ENCODE measurements around the gene CADM1.

Gene CADM1

DNA sequence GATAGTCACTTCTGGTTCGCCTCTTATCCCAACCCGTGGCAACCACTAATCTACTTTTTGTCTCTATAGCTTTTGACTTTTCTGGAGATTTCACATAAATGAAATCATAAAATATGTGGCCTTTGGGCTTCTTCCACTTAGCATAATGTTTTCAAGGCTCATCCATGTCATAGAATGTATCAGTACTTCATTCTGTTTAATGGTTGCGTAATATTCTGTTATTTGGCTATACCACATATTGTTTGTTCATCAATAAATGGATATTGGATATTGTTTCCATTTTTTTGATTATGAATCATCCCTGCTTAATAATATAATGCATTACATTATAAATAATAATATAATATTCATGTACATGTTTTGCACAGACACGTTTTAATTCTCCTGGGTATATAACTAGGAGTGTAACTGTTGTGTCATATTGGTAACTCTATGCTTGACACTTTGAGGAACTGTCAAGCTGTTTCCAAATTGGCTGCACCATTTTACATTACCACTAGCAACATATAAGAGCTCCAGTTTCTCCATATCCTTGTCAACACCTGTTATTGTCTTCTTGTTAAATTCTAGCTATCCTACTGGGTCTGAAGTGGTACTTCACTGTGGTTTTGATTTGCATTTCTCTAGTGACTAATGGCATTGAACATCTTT, 181.5 kb downstream of the CADM1 start:
- DNase-seq (ENCODE audit: low read depth in 4 of 4, low spot score in 1 of 4), result no peak

DNA sequence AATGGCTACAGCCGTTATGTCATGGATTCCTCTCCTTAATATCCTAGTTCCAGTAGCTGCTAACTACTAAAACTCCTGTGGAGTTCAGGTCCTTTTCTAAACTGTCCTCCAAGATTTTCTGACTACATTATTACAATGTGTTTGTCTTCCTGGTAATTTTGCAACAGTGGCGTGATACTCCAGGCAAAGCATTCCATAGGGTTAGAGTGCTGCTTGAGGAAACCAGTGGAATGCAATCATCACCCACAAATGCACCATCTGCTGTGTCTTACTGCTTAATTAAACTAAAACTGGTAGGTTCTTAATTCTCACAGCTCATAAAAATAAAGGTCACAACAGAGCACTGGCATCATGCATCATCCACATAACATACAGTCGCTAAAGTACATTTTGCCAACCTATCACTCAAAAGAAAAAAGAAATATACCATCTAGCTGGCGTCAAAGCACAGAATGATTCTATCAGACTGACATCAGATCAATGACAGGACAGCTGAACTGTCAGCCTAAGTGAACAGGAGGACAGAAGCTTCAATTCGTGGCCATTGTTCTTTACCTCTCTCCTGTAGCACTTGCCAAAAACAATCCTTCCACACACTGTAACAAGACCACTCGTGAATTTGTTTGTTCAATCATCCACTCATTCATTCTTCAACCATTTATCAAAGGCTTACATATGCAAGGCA, 182.5 kb downstream of the CADM1 start:
- no peak for DNase-seq (ENCODE audit: low read depth in 4 of 4, low spot score in 1 of 4)

DNA sequence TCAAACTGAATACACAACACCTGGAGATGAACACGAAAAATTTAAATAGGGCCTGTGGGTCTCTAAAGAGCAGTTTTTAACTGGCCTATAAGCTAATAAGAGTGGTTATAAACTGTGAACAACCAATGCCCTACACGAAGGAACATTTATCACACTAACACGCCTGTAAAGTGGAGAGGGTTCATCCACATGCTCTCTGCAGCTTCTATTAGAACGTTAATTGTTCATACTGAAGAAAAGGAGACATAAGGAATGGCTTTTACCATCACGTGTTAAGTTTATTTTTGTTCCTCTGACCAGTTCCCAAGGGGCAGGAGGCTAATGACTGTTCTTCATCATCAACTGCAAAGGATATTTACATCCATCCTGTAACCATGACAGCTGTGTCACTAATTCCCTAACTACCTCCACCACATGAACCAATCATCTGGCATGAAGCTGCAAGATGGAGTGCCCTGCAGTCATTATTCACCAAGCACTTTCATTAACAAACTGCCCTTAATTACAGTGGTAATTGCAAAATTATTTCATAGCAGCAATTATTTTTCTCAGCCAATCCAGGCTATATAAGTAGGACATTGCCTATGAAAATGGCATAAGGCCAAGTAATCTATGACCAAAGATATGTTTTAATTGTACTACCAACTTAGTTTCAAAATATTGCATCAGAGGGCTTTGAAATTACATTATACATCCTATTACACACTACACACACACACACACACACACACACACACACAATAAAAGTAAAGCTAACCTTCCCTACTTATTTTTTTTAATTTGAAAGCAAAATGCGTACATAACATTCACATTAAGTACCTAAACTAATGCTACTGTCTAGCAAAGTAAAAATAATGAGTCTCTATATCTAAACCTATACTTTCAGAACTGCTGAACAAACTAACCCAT, 186.7 kb downstream of the CADM1 start:
- DNase-seq (ENCODE audit: low read depth in 4 of 4, low spot score in 1 of 4), result no peak

DNA sequence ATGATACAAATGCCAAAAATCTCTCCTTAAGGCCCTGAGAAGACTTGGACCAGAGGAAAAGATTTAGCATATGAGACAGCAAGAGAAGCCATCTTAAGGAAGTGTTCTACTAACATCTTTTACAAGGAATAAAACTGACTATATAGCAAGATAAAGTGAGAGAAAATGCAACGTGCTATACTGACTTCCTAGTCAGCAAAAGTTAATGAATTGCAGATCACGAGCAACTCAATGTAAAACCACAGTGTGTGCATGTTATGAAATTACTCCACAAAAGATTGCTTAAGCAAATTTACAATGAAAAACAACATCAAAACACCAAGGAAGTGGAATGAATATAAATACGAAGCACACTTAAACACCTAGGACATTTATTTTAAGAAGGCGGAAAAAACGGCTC, 187.5 kb downstream of the CADM1 start:
- DNase-seq (ENCODE audit: low read depth in 4 of 4, low spot score in 1 of 4), result no peak

DNA sequence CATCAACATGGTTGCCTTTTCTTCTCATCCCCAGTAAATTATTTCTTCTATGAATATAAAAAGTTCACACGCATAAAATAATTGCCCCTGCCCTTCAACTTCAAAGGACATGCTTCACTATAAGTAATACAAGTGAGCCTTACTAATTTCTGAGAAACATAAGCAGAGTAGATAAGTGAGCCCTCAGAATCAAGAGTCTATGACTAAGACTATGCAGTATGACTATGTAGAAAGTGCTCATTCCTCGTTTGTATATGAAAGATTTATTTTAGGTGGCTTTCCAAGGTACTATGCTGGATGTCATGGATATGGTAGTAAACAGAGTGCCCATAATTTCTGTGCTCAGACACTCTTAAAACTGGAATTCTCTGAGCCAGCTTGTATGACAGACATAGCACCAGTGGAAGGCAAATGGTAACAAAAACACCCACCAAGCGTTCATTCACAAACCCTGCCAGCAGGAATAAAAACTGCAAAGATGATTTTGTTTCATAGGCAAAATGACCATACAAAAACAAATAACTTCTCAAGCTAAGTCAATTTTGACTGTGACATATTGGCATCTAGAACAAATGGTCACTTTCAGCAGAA, 189.8 kb downstream of the CADM1 start:
- no peak for DNase-seq (ENCODE audit: low read depth in 4 of 4, low spot score in 1 of 4)

DNA sequence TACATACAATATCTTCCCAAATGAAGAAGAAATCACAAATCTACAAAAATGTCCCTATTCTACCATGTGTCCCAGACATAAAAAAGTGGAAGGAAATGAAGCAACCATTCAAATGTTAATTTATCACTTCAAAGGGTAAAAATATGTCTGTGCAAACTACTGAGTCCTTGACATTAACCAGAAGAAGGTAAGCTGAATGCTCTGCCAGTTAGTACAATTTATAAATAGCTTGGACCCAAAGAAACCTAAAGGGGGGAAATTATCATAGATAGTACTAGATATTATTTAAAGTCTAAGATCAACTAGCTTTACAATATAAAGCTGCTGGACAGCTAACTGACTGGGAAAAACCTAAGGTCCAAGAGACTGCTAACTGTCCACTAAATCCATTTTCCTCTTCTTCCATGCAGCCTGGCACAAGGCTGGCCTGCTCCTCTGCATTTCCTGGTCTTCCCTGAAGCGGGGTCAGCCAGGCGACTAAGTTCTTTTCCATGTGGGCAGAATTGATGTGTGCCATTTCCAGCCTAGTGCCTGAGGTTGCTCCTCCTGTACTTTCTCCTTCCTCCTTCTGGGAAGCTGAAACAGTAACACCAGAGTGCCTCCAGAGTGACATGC, 190.9 kb downstream of the CADM1 start:
- DNase-seq (ENCODE audit: low read depth in 4 of 4, low spot score in 1 of 4), result no peak

DNA sequence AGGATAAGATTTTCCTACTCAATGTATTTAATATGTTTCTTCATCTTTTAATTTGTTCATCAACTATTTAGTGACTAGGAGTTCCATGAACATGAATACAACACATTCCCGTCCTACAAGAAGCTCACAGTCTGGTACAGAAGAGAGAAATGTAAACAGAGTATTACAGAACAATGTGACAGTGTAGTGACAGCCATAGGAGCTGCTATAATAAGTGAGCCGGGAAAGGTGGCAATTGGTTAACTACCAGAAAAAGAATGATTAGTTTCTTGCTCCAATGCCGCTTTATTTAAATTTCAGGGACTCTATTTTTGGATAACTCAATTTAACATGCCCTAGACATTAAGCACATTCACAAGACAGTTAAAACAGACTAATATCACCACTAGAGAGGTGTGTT, 192.3 kb downstream of the CADM1 start:
- no peak for DNase-seq (ENCODE audit: low read depth in 4 of 4, low spot score in 1 of 4)

DNA sequence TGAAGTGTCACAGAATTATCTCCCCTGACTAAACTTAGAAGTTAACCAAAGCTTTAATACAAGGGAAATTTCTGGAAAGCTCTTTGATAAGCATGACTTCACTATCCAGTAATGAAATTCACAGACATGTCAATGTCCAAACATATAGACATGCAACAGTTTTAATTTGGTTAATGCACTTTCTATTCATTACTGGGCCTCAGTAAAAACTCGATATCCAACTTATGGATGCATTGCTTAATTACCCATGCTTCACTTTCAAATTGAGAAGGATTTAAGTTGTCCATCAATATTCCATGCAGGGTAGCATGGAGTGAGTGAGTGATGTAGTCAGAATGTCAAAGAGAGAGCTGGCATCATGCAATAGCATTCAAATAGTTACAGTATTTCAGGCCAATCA, 197.5 kb downstream of the CADM1 start:
- DNase-seq (ENCODE audit: low read depth in 4 of 4, low spot score in 1 of 4), result no peak

DNA sequence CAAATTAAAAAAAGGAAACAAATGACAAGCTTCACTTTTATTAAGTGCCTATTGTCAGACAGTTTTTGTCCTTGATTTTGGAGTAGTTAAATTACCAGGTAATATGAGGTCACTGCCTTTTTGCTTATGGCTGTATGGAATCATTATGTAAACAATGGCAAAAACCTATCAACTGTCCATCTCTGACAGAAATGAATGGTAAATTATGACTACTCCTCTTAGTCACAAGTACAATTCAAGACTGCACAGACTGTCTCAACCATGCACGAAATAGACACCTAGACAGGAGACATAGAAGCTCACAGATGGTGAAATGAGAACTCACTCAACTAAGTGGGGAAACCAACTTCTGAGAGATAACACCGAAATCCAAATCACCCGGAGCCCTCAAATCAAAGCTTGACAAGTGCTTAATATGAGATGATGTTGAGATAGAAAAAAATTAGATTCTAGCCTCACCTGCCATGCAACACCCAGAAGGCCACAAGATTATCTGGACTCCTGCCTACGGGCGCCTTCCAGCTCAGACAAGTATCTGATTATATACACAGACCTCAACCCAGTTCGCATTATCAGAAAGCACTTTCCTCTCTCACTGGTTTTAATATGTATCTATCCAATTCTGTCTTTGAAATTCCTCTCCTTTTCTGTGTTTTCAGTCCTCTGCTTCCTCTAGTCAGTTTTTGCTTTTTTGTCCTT, 199.3 kb downstream of the CADM1 start:
- DNase-seq (ENCODE audit: low read depth in 4 of 4, low spot score in 1 of 4), result no peak

DNA sequence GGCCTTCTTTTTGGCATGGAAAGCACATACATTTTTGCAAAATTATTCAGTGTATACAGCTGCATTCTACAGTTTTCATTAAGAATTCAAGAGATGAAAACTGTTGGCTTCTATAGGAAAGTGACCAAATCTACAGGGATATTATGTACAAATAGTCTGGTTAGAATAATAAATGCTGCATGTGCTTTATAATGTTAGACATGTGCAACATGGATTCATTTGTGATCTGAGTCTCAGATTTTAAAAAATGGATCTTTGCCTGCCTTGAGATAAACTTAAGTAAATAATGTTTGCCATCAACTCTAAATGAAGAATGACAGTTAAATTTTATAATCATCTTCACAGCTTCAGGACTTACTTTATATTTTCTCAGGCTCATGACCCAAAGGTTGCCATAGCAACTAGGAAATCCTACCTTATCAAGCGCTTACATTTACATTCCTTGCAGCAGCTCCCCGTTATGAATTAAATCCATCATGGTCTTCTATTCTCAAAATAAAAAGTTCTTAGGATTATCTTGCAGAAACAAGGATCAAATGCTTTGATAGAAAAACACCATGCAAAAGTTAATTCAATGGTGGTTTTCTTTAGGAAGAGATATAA, 200.2 kb downstream of the CADM1 start:
- DNase-seq (ENCODE audit: low read depth in 4 of 4, low spot score in 1 of 4), result no peak

DNA sequence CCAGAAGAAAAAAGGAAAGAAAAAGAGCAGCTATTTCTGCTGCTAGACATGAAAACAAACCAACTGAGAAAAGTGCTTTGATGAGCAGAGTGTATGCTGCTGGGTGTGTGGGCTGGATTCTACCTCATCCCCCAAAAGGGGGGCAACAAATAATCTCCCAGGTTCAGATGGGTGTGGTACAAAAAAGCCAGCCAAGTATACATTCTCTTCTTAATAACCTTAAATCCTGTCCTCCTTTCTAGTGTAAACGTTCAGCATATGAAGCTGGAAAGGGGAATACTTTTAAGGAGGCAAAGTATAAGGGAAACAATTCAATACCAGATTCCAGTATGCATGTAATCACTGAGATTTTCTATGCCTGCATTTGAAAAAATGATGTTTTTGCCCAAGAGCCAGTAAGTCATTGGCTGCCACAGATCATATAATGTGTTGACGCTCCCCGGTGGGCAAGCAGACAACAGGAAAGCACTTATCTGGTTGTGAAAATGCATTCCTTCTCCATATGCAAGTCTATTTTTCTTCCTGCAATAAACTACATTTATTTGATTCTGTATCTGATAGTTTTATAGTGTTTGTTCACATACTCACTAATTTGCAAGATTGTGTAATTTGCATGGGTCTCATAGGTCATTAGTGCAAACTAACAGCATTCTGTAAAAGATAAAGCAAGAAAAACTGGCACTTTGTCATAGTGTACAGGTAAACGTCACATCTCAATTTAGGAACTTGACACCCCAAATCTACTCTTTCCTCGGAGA, 201.1 kb downstream of the CADM1 start:
- DNase-seq (ENCODE audit: low read depth in 4 of 4, low spot score in 1 of 4), result no peak

DNA sequence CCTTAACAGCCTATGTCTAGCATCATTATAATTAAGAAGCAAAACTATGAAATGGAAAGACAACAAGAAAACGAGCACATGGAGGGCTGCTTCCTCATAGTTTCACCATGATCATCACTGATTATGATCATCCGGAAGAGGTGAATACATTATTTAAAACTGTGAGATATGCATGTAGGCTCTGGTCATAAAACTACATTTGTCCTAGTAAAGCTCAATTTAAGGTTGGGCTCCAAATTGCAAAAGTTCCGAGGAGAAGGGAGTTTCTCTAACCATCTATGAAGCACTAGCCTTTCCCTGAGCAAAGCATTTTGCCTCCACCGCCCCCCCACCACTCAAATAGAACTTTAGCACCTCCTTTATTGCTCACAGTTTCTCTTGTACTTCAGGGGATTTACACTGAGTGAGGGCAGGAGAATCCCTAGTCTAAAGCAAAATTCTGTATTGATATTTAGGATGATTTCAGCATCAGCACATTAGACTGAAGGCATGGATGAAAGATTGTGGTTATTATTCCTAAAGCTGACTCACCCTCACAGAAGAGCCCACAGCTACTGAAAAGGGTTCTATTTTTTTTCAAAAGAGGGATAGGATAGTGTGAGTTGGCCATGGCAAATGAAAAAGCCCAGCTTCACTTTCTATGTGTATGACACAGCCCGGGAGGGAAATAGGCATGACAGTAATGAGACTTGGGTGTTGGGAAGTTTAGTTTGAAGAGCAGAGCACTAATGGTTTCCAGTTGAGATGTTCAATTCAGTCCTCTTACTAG, 203.4 kb downstream of the CADM1 start:
- no peak for DNase-seq (ENCODE audit: low read depth in 4 of 4, low spot score in 1 of 4)

DNA sequence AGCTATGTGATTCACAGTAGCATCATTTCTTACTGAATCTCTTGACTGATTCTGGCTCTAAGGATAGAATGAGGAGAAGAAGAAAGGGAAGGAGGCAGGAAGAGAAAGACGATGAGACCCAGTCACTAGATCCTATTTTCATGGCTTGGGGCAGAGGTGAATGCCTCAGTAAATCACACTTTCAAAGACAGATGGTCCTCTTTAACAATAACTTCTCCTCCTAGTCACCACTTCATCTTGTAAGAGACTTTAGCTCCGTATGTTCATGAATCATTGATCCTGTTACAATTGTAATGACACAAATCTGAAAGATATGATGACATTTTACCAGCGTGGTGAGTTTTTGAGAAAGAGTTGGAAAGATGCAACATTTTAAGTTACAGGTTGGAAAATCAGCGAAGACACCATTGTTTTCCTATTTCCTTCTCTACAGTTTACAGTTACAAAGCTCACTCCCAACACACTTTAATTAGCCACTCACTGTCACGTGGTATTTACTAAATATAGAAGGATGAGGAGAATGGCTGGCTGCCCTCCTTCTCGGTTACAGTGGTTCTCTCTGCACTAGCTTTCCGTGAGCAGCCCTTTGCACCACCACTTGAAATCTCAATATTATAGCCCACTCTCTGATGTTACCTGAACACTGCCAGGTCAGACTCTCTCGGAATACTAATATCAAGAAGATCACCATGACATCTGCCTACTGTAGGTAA, 205.8 kb downstream of the CADM1 start:
- DNase-seq (ENCODE audit: low read depth in 4 of 4, low spot score in 1 of 4), result no peak

DNA sequence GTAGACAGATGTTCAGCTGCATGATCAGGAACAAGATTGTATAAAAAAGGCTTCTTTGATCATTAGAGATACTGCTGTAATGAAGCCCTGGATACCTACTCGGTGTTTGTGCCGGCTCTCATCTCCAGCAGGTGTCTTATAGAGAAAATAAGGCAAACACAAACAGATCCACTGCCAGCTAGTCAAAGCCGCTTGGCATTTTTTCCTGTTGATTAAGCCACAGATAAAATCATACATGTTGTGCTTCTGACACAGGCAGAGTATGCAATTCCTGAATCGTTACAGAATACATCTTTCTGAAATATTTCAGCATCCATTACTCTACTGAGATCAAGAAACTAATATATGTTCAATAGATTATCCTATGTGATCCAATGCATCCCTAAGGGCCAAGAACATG, 206.9 kb downstream of the CADM1 start:
- no peak for DNase-seq (ENCODE audit: low read depth in 4 of 4, low spot score in 1 of 4)

DNA sequence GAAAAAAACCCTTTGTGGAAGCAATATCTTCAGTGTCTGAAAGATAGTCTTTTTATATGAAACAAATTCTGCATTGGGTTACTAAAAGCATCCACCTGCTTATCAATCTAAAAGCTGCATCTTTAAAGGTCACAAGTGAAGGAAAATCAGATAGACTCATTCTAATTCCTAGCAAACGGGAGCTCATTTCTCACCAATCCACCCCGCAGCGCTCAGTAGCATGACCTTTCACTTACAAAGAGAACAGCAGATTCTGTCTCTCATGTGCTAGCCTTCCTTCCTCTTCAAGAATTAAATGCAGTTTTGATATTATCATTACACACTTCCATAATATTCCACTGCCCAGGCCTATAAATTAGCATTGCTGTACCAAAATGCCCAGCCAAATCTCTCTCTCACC, 212.9 kb downstream of the CADM1 start:
- DNase-seq (ENCODE audit: low read depth in 4 of 4, low spot score in 1 of 4), result no peak

DNA sequence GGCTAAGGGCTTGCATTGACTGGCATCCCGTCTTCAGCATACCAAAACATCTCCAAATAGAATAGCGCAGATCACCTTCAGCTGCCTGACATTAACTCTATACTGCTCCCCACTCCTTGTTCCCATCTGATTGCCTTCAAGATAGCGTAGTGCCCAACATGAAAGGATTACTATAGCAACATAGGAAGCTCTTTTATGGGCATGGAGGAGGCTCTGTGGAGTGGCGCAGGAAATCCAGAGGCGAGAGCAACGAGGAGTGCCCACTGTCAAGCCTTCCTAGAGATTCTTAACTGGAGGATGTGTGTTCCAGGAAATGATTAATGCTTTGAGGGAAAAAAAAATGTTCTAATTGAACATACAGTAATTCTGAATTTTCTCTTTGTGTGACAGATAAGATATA, 213.3 kb downstream of the CADM1 start:
- no peak for DNase-seq (ENCODE audit: low read depth in 4 of 4, low spot score in 1 of 4)

DNA sequence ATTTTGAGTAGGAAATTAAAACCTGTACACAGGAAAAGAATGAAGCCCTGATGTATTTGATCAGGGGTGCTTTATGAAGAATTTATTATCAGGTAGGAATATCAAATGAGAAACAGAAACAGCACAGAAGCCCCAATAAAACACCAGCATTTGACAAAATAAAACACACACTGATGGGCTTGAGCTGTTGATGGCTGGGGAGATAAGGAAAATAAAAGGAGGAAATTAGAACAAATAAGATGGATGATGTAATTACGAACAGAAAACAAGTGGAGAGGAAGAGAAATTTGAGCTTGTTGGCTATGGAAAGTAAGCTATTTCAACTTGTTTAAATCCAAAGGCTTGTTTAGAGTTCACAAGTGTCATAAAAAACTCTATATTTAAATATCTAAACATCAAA, 213.7 kb downstream of the CADM1 start:
- DNase-seq (ENCODE audit: low read depth in 4 of 4, low spot score in 1 of 4), result no peak

DNA sequence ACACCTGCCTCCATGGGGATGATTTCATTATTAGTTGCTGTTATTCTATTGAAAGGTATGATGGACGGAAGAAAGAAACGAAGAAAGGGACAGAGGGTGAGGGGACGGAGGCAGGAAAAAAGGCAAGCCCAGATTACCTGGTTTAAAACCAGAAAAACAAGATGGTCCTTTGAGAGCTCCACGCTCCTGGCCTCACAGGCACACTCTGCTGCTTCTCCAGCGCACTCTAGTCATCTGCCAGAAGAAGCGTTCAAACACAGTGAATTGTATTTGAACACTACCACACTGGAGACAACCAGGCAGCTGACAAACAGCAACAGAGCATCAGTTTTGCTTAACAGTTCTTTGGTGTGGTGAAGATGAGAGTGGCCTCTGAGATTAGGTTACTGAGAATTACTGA, 216.9 kb downstream of the CADM1 start:
- no peak for DNase-seq (ENCODE audit: low read depth in 4 of 4, low spot score in 1 of 4)

Data from stimulated activated CD4-positive, alpha-beta T cell treated with anti-CD3 and anti-CD28 coated beads, Interleukin-1b, Interleukin-23, amount 100 ng/mL, for 24 hours (primary cell).